Neural cell (in vitro differentiated cells): ENCODE results near the gene CLCNKA. TPM values are rescaled to one million over a fixed set of nuclear protein-coding genes. Genes with fewer than 3 reads are reported as not detected.
"Not testable (repeated sequence)": the region's sequence is repeated elsewhere in the genome, so short reads cannot be mapped to it uniquely, and the experiment has no call there.

Experiments
- H2AFZ ChIP-seq: fragments of 200-600, 300-800 bp; sonication (generic), shearing (Covaris generic); 2 replicates; pipeline ENCODE4 v1.6.0; 2014; ENCODE audit warnings: low read depth, mild to moderate bottlenecking, antibody characterized with exemption, low read length, moderate library complexity
- H3F3A ChIP-seq: fragments of 200-600 bp; shearing (Covaris generic); 2 replicates; pipeline ENCODE4 v1.6.1; 2016; ENCODE audit warnings: mild to moderate bottlenecking, moderate library complexity, mixed read lengths, antibody characterized with exemption, low read length; ENCODE audit not compliant: insufficient read depth, poor library complexity, severe bottlenecking
- H3K27ac ChIP-seq: fragments of 200-600, 300-800 bp; sonication (generic), shearing (Covaris generic); 2 replicates; pipeline ENCODE4 v1.5.1; 2014; ENCODE audit warnings: mild to moderate bottlenecking, low read length, moderate library complexity
- H3K27me3 ChIP-seq: fragments of 300-800, 200-600 bp; sonication (generic), shearing (Covaris generic); 2 replicates; pipeline ENCODE4 v1.6.0; 2014; ENCODE audit warnings: mild to moderate bottlenecking, low read depth, low read length, moderate library complexity; ENCODE audit not compliant: insufficient read depth
- H3K36me3 ChIP-seq: fragments of 300-800, 200-600 bp; sonication (generic), shearing (Covaris generic); 2 replicates; pipeline ENCODE4 v1.5.1; 2014; ENCODE audit warnings: mild to moderate bottlenecking, antibody characterized with exemption, low read length, moderate library complexity; ENCODE audit not compliant: insufficient read depth
- H3K4me2 ChIP-seq: fragments of 300-800, 200-600 bp; sonication (generic), shearing (Covaris generic); 2 replicates; pipeline ENCODE4 v1.6.0; 2014; ENCODE audit warnings: mild to moderate bottlenecking, low read length
- H3K4me3 ChIP-seq: fragments of 300-800, 200-600 bp; sonication (generic), shearing (Covaris generic); 2 replicates; pipeline ENCODE4 v1.5.1; 2014; ENCODE audit warnings: mild to moderate bottlenecking, low read length, moderate library complexity
- H3K79me2 ChIP-seq: fragments of 200-600 bp; shearing (Covaris generic); replicated peaks from 2 replicates; pipeline ENCODE4 v1.6.0; 2014; ENCODE audit warnings: mild to moderate bottlenecking, low read length, moderate library complexity; ENCODE audit not compliant: insufficient read depth
- H3K9ac ChIP-seq: fragments of 300-800, 200-600 bp; sonication (generic), shearing (Covaris generic); 2 replicates; pipeline ENCODE4 v1.6.1; 2016; ENCODE audit warnings: mild to moderate bottlenecking, low read length, mixed read lengths
- H3K9me2 ChIP-seq: fragments of 200-600 bp; shearing (Covaris generic); 2 replicates; pipeline ENCODE4 v1.6.1; 2016; ENCODE audit warnings: mild to moderate bottlenecking, low read length, mixed read lengths; ENCODE audit not compliant: insufficient read depth
- H3K9me3 ChIP-seq: fragments of 200-600, 300-800 bp; sonication (generic), shearing (Covaris generic); 2 replicates; pipeline ENCODE4 v1.6.1; 2016; ENCODE audit warnings: mild to moderate bottlenecking, mixed run types, low read length, moderate library complexity, mixed read lengths
- H4K20me1 ChIP-seq: fragments of 200-600 bp; shearing (Covaris generic); 2 replicates; pipeline ENCODE4 v1.6.1; 2016; ENCODE audit warnings: mild to moderate bottlenecking, mixed run types; ENCODE audit not compliant: insufficient read depth
- CTCF ChIP-seq: fragments of 450-650 bp; IDR thresholded peaks from 2 replicates; pipeline ENCODE4 v1.5.1; 2014; ENCODE audit warnings: antibody characterized with exemption, mild to moderate bottlenecking, moderate library complexity; ENCODE audit not compliant: poor library complexity, severe bottlenecking
- EP300 ChIP-seq: fragments of 450-650 bp; conservative IDR thresholded peaks from 2 replicates; pipeline ENCODE4 v1.6.1; 2014; ENCODE audit warnings: antibody characterized with exemption, mild to moderate bottlenecking, moderate library complexity; ENCODE audit not compliant: poor library complexity, severe bottlenecking
- EZH2 ChIP-seq: fragments of 200-600, 300-800 bp; shearing (Covaris generic), sonication (generic); IDR thresholded peaks from 2 replicates; pipeline ENCODE4 v1.6.1; 2014; ENCODE audit warnings: antibody characterized with exemption, low read length, borderline replicate concordance, mild to moderate bottlenecking; ENCODE audit not compliant: insufficient read depth, poor library complexity, severe bottlenecking
- MXI1 ChIP-seq: fragments of 450-650 bp; conservative IDR thresholded peaks from 2 replicates; pipeline ENCODE4 v1.6.1; 2014; ENCODE audit warnings: antibody characterized with exemption, mild to moderate bottlenecking; ENCODE audit not compliant: poor library complexity, severe bottlenecking
- POLR2AphosphoS5 ChIP-seq: IDR thresholded peaks from 2 replicates; pipeline ENCODE4 v1.6.1; 2012
- RAD21 ChIP-seq: fragments of 450-650 bp; conservative IDR thresholded peaks from 2 replicates; pipeline ENCODE4 v1.6.1; 2014; ENCODE audit warnings: antibody characterized with exemption, mild to moderate bottlenecking, moderate library complexity
- REST ChIP-seq: IDR thresholded peaks from 2 replicates; pipeline ENCODE4 v1.6.1; 2012; ENCODE audit warnings: borderline replicate concordance
- SMC3 ChIP-seq: fragments of 450-650 bp; conservative IDR thresholded peaks from 2 replicates; pipeline ENCODE4 v1.6.1; 2014; ENCODE audit warnings: antibody characterized with exemption, mild to moderate bottlenecking, moderate library complexity; ENCODE audit not compliant: poor library complexity
- TAF1 ChIP-seq: IDR thresholded peaks from 2 replicates; pipeline ENCODE4 v1.6.1; 2012; ENCODE audit warnings: low read depth
- polyA plus RNA-seq: library from polyadenylated mRNA; depleted of rRNA; stranded (reverse); fragments of >200 nt; gene quantifications from 2 replicates; pipeline ENCODE4 v1.2.3, GENCODE V29; 2014

The CLCNKA gene
- polyA plus RNA-seq, 1 donor from 2014 or later = not detected

- H3K9me3 ChIP-seq = no peaks in the 10 kb centered on the region
- H2AFZ ChIP-seq = no peak overlapping the region
- H3K27me3 ChIP-seq = no peaks in the 10 kb centered on the region
- no peak for TF ChIP-seq EP300
- H3K36me3 ChIP-seq = no peaks in the 10 kb centered on the region
- H3K27ac ChIP-seq = no peak overlapping the region
- H4K20me1 ChIP-seq = no peaks in the 10 kb centered on the region
- no peaks in the 10 kb centered on the region for H3K9me2 ChIP-seq
- no peak overlapping the region for H3K4me2 ChIP-seq
- H3K9ac ChIP-seq = no peak overlapping the region
- no peaks in the 10 kb centered on the region for H3K79me2 ChIP-seq
- no peak overlapping the region for H3K4me3 ChIP-seq
- no peaks in the 10 kb centered on the region for H3F3A ChIP-seq
Observed at GRCh38 chr1:15997076-15997585, 24.7 kb upstream of the CLCNKA start.

- H3K27me3 ChIP-seq = no peaks in the 10 kb centered on the region
- H3K4me3 ChIP-seq = no peak overlapping the region
- TF ChIP-seq POLR2AphosphoS5 (no peak), SMC3 (no peak), MXI1 (no peak), TAF1 (no peak), REST (no peak)
Observed at GRCh38 chr1:15997637-15998280, 24.1 kb upstream of the CLCNKA start.

GRCh38 chr1:15998929-15999328, 22.9 kb upstream of the CLCNKA start:
- TF ChIP-seq SMC3 = no peak
- no peak for TF ChIP-seq TAF1
- TF ChIP-seq RAD21 = no peak
- no peak for TF ChIP-seq REST
- TF ChIP-seq MXI1 = no peak
- no peak for TF ChIP-seq EP300
- no peak for TF ChIP-seq EZH2
- TF ChIP-seq CTCF = no peak
- no peak for TF ChIP-seq POLR2AphosphoS5
- no peaks in the 10 kb centered on the region for H4K20me1 ChIP-seq
- no peaks in the 10 kb centered on the region for H3K27me3 ChIP-seq
- no peak overlapping the region for H3K27ac ChIP-seq
- no peaks in the 10 kb centered on the region for H3K36me3 ChIP-seq
- no peak overlapping the region for H3K9ac ChIP-seq
- H3K9me3 ChIP-seq = no peaks in the 10 kb centered on the region
- H3K79me2 ChIP-seq = no peaks in the 10 kb centered on the region
- H3F3A ChIP-seq = no peaks in the 10 kb centered on the region
- no peak overlapping the region for H3K4me3 ChIP-seq
- no peak overlapping the region for H3K4me2 ChIP-seq
- H2AFZ ChIP-seq = no peak overlapping the region
- H3K9me2 ChIP-seq = no peaks in the 10 kb centered on the region

More at GRCh38 chr1:15997637-15998280, 24.1 kb upstream of the CLCNKA start:
- H3K4me2 ChIP-seq = no peak overlapping the region
- no peaks in the 10 kb centered on the region for H3K9me2 ChIP-seq
- no peak overlapping the region for H3K27ac ChIP-seq
- H3K9ac ChIP-seq = no peak overlapping the region
- H3F3A ChIP-seq = no peaks in the 10 kb centered on the region
- no peak overlapping the region for H2AFZ ChIP-seq
- H3K36me3 ChIP-seq = no peaks in the 10 kb centered on the region
- H3K79me2 ChIP-seq = no peaks in the 10 kb centered on the region
- H4K20me1 ChIP-seq = no peaks in the 10 kb centered on the region
- H3K9me3 ChIP-seq = no peaks in the 10 kb centered on the region

- H3F3A ChIP-seq, H3K9ac ChIP-seq, H3K79me2 ChIP-seq, H4K20me1 ChIP-seq, H2AFZ ChIP-seq, H3K9me2 ChIP-seq, H3K4me2 ChIP-seq, H3K9me3 ChIP-seq, H3K4me3 ChIP-seq, H3K27me3 ChIP-seq, H3K36me3 ChIP-seq, H3K27ac ChIP-seq: not testable (repeated sequence)
Observed at GRCh38 chr1:16001274-16001673, 20.6 kb upstream of the CLCNKA start.
